DLD1 (cell line): Measurements from ENCODE around the gene TCF15.

ENCODE experiments used
- in situ Hi-C: cut with HindIII; loops from 2 replicates; pipeline ENCODE4 v1.10.0; 2017; ENCODE audit warnings: low sequenced_read_pairs

The TCF15 gene

GRCh38 chr20:617934-618690 lies 8.0 kb upstream of the TCF15 start:
- in situ Hi-C loops = loop anchor here (25.0 kb wide), 1 partner anchor 94 kb away; no protein-coding TSS in a partner anchor

GRCh38 chr20:615514-615913 lies 5.4 kb upstream of the TCF15 start:
- in situ Hi-C loops = loop anchor here (25.0 kb wide), 1 partner anchor 97 kb away; no protein-coding TSS in a partner anchor

DNA sequence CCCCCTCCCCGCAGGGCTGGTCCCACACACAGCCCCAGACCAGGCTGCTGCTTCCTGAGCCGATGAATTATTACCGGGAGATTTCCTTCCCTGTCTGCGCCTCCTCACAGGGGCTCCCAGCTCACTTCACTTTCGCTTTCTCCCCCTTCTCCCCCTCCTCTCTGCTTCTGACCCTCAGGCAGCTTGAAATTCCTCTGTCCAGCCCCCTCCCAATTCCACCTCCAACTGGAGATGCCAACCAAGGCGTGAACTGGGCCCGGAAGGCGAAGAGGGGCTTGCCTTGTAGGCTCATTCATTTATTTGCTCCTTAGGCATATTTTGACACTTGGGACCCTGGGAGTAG lies 1.7 kb upstream of the TCF15 start:
- in situ Hi-C loops = loop anchor here (25.0 kb wide), 1 partner anchor 100 kb away; no protein-coding TSS in a partner anchor

- in situ Hi-C loops = loop anchor here (25.0 kb wide), 1 partner anchor 101 kb away; no protein-coding TSS in a partner anchor
Observed at GRCh38 chr20:611047-611842, 1.1 kb upstream of the TCF15 start.

DNA sequence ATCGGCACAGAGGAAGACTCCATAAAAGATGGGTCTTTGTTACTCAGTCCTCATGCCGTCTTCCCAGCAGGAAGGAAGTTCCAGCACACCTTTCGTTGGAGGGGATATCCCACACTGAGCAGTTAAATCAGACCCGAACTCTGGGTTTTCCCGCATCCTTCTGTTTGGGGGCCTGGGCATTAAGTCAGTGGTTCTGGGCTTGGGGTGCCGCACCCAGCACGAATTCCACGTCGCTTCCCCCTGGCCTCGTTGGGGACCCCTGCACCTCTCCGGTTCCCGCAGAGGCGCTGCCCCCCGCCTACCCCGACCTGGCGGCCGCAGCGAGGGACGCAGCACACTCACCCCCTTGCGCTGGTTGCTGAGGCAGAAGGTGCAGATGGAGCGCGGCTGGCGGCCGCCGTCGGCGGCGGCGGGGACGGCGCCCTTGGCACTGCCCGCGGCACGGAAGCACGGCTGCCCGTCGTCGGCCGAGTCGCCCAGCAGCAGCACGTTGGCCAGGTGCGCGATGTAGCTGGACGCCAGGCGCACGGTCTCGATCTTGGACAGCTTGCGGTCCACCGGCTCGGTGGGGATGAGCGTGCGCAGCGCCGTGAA lies 641 bp downstream of the TCF15 start:
- in situ Hi-C loops = loop anchor here (25.0 kb wide), 1 partner anchor 103 kb away; no protein-coding TSS in a partner anchor

DNA sequence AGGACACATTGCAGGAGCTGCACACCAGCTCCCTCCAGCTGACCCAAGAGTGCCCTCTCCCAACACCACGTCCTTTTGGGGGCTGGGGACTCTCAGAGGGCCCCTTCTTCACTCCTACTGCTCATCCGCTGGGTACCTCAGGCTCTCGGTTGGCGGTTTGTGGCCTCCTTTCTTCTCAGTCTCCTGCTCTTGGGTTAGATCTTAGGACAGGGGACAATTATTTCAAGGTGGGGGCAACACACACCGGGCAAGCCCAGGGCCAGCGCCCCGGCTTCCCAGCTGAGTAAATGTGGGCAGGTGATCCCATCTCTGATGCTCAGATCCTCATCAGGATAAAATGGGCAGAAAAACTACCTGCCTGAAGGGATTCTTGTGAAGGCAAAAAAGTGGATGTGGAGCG lies 1.1 kb downstream of the TCF15 start:
- in situ Hi-C loops = loop anchor here (25.0 kb wide), 1 partner anchor 103 kb away; no protein-coding TSS in a partner anchor

DNA sequence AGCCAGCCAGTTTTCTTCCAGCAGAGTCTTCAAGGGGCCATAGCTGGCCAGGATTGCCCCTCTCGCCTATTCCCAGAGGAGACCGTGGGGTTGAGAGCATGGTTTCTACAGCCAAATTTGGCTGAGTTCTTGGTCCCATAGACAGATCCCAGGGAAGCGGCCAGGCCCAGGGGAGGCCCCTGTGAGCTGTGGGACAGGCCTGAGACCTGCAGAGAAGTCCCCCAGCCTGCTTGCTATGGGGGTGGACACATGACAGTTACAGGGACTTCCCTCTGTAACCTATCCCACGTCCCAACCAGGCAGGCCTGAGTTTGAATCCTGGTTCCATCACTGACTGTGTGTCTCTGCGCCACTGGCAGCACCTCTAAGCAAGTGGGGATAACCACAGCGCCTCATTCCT lies 2.6 kb downstream of the TCF15 start:
- in situ Hi-C loops = loop anchor here (25.0 kb wide), 1 partner anchor 105 kb away; no protein-coding TSS in a partner anchor

DNA sequence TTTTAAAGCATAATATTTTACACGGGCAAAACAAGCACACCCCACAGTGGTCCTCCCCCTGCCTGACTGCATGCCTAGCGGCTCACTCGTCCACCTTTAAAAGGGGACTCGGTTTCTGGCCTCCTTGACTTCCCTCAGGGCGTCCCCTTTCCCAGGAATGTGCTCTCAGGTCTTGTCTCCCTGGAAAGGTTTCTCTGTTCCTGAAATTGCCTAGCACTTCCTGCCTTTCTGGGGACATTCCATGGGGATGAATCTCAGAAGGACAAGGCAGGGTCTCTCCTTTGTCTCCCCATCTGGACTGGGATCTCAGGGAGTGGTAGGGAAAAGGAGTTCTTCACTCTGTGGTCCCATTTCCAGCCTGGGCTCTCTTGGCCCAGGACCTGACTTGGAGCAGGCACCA lies 4.9 kb downstream of the TCF15 start:
- in situ Hi-C loops = loop anchor here (25.0 kb wide), 1 partner anchor 107 kb away; no protein-coding TSS in a partner anchor

GRCh38 chr20:603116-603640 lies 6.9 kb downstream of the TCF15 start:
- in situ Hi-C loops = loop anchor here (25.0 kb wide), 1 partner anchor 109 kb away; no protein-coding TSS in a partner anchor

- in situ Hi-C loops = loop anchor here (25.0 kb wide), 1 partner anchor 110 kb away; no protein-coding TSS in a partner anchor
Observed at GRCh38 chr20:602111-602970, 7.8 kb downstream of the TCF15 start.

DNA sequence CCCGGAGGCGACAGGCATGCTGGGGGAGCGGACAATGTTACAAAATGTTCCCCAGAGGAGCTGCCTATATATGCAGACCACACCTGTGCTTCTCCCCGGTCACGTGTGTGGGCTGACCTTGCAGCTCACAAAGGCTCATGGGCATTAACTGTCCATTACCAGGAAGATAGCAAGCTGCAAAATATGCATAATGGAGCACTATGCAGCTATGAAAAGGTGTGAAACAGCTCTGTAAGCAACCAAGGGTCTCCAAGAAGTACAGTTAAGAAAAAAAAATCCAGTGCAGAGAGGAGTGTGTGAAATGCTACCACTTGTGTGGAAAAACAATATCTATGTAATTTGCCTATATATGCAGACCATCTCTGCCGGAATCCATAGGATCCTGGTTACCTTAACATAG lies 9.4 kb downstream of the TCF15 start:
- in situ Hi-C loops = loop anchor here (25.0 kb wide), 1 partner anchor 112 kb away; no protein-coding TSS in a partner anchor

GRCh38 chr20:600141-600540 lies 10.0 kb downstream of the TCF15 start:
- in situ Hi-C loops = loop anchor here (25.0 kb wide), 1 partner anchor 112 kb away; no protein-coding TSS in a partner anchor

DNA sequence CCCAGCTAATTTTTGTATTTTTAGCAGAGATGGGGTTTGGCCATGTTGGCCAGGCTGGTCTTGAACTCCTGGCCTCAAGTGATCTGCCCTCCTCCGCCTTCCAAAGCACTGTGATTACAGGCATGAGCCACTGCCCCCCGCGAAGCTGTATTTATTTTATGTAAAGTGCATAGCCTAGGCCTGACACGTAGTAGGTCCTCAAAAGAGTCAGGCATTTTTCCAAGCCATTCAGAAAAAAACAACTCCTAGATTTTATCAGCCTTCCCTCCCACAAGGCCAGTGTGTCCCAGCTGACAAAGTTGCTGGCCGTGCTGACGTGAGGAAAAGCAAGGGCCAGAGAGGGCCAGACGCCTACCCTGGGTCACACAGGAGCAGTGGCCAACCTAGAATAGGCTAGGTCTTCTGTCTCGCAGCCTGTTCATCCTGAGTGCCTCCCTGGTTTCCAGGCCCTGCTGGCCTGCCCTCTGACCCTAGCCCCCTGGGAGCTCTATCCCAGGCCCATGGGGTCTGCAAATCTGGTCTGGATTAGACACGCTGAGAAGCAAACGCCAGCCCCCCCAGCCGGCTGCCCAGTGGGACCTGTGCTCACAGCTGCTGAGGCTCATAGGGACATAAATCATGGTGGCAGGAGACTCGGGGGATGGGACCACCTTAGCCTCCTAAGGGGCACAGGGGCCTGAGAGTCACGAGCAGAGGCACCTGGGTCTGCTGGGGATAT lies 11.8 kb downstream of the TCF15 start:
- in situ Hi-C loops = no loop called here

DNA sequence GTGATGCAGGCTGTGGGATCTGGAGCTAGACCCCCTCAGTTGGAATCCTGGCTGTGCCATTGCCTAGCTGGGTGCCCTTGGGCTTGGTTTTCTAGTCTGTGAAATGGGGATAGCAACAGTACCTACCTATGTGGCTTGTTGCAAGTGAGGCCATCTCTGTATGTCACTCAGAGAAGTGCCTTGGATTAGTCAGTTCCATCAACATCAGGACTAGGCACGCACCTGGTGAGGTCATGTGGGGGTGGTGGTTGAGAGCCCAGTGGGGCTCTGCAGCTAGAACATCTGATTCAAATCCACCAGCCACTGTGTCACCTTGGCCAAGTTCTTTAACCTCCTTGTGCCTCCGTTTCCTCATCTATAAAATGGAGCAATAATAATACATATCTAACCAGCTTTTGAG lies 12.5 kb downstream of the TCF15 start:
- in situ Hi-C loops = no loop called here

DNA sequence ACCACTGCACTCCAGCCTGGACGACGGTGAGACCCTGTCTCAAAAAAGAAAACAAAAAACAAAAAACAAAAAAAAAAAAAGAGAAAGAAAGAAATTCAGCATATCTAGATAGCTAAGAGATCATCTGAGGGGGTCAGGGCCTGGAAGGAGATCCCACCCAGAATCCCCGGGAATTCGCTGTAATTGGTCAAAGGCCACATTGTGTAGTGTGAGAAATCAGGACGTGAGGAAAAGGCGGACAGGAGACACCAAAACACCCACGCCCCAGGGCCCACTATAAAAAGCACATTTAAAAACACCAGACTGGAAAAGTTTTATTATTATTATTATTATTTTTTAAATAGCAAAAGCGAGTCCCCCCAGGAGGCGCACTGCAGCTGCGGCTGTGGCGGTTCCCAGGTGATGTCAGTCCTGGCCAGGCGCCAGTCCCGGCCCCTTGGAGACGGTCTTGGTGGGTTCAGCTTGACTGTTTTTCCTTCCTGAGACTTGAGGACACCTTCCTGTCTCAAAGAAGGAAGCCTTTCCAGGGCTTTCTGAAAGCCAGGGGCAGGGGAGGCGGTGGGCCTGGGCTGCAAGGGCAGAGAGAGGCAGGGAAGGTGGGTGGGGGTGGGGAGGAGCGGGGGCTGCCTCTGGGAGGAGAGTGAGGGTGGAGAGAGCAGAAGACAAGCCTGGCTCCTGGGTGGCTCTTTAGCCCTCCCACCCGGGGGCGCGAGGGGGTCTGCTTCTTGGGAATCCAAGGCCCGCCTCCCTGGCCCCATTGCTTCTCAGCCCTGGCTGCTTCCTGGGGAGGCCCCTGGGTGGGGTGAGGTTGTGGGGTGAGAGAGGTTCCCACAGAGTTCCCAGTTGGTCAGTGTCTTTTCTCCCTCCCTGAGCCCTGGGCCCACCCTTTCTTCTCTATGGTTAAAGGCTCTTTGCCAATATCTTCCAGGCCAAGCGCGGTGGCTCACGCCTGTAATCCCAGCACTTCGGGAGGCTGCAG lies 14.5 kb downstream of the TCF15 start:
- in situ Hi-C loops = no loop called here

GRCh38 chr20:592506-592905 lies 17.6 kb downstream of the TCF15 start:
- in situ Hi-C loops = no loop called here

GRCh38 chr20:591941-592340 lies 18.2 kb downstream of the TCF15 start:
- in situ Hi-C loops = no loop called here
